Measurements from ENCODE around the gene DUSP10. TPM values are rescaled to one million over a fixed set of nuclear protein-coding genes. Genes with fewer than 3 reads are reported as not detected.

Gene DUSP10
- total and polyA plus RNA-seq, 2 donors (not counting 1 experiment from before 2014, with no cell fraction given) = 22.8 to 37.7 TPM

- ChIA-PET POLR2A (no interaction called here), CTCF (no interaction called here)
- H3K4me2 ChIP-seq (replicated peaks; ENCODE audit: low read depth, low read length, poor library complexity, severe bottlenecking) = no peak overlapping the region
- H4K20me1 ChIP-seq (ENCODE audit: control insufficient read depth, insufficient read depth, low read length, poor library complexity, severe bottlenecking) = no peaks in the 10 kb centered on the region
- Mint-ChIP-seq H3K27me3 (no peaks in the 10 kb centered on the region), H3K27ac (no peak overlapping the region), H3K4me1 (no peaks in the 10 kb centered on the region), H3K9me3 (ENCODE audit: insufficient read depth) (no peaks in the 10 kb centered on the region), H3K4me3 (no peak overlapping the region)
- H3K79me2 ChIP-seq (ENCODE audit: control insufficient read depth, insufficient read depth, low read length) = no peaks in the 10 kb centered on the region
- H3K36me3 ChIP-seq (replicated peaks in 1 of 2; ENCODE audit: control extremely low read depth in 1 of 2, control insufficient read depth in 1 of 2, extremely low read depth in 1 of 2, insufficient read depth in 2 of 2, low read length in 1 of 2) = no peaks in the 10 kb centered on the region
- intact Hi-C loops (cut with micrococcal nuclease) = no loop called here
- H3K4me3 ChIP-seq (ENCODE audit: control extremely low read depth in 1 of 5, extremely low read depth in 1 of 5, insufficient read depth in 1 of 5, low read depth in 2 of 5, low read length in 4 of 5) = no peak overlapping the region
- peaks cover 0 to 4% (median 0%) of the 10 kb centered on the region in 3 donors for H3K9me3 ChIP-seq (ENCODE audit: control extremely low read depth in 1 of 3, control insufficient read depth in 2 of 3, insufficient read depth in 1 of 3, low read length in 2 of 3)
- H3K27ac ChIP-seq (ENCODE audit: low read length in 2 of 2) = no peak overlapping the region
- TF ChIP-seq CTCF (IDR thresholded peaks at IDR 0.05) (no peak), EZH2 (IDR thresholded peaks at IDR 0.05; ENCODE audit: borderline replicate concordance, insufficient read depth, low read depth, low read length, poor library complexity, severe bottlenecking) (no peak)
- ATAC-seq (ENCODE audit: low read depth) (no peak), DNase-seq (no peak)
- H3K27me3 ChIP-seq (replicated peaks in 1 of 4; ENCODE audit: control extremely low read depth in 1 of 4, control insufficient read depth in 3 of 4, insufficient read depth in 4 of 4, low read length in 3 of 4) = no peaks in the 10 kb centered on the region
- no peak overlapping the region for H2AFZ ChIP-seq (ENCODE audit: insufficient read depth, low read depth, low read length, poor library complexity, severe bottlenecking)
- 94% methylated on average over 3 of the region's 3 CpGs for WGBS (ENCODE audit: insufficient coverage)
- H3K4me1 ChIP-seq (ENCODE audit: control insufficient read depth in 2 of 2, insufficient read depth in 2 of 2, low read length in 2 of 2) = no peaks in the 10 kb centered on the region
- H3K9ac ChIP-seq (ENCODE audit: low read length) = no peak overlapping the region
Observed at GRCh38 chr1:221689138-221689537, 52.8 kb downstream of the DUSP10 start.

GRCh38 chr1:221688488-221688843, 53.4 kb downstream of the DUSP10 start:
- Histone ChIP-seq H3K36me3 (replicated peaks in 1 of 2; ENCODE audit: control extremely low read depth in 1 of 2, control insufficient read depth in 1 of 2, extremely low read depth in 1 of 2, insufficient read depth in 2 of 2, low read length in 1 of 2) (no peaks in the 10 kb centered on the region), H2AFZ (ENCODE audit: insufficient read depth, low read depth, low read length, poor library complexity, severe bottlenecking) (no peak overlapping the region), H3K9ac (ENCODE audit: low read length) (no peak overlapping the region), H3K9me3 (ENCODE audit: control extremely low read depth in 1 of 3, control insufficient read depth in 2 of 3, insufficient read depth in 1 of 3, low read length in 2 of 3) (peaks cover 0 to 4% (median 0%) of the 10 kb centered on the region in 3 donors), H3K27me3 (replicated peaks in 1 of 4; ENCODE audit: control extremely low read depth in 1 of 4, control insufficient read depth in 3 of 4, insufficient read depth in 4 of 4, low read length in 3 of 4) (no peaks in the 10 kb centered on the region), H4K20me1 (ENCODE audit: control insufficient read depth, insufficient read depth, low read length, poor library complexity, severe bottlenecking) (no peaks in the 10 kb centered on the region), H3K4me1 (ENCODE audit: control insufficient read depth in 2 of 2, insufficient read depth in 2 of 2, low read length in 2 of 2) (no peaks in the 10 kb centered on the region), H3K4me2 (replicated peaks; ENCODE audit: low read depth, low read length, poor library complexity, severe bottlenecking) (no peak overlapping the region), H3K4me3 (ENCODE audit: control extremely low read depth in 1 of 5, extremely low read depth in 1 of 5, insufficient read depth in 1 of 5, low read depth in 2 of 5, low read length in 4 of 5) (no peak overlapping the region), H3K27ac (ENCODE audit: low read length in 2 of 2) (no peak overlapping the region), H3K79me2 (ENCODE audit: control insufficient read depth, insufficient read depth, low read length) (no peaks in the 10 kb centered on the region)
- TF ChIP-seq CTCF (IDR thresholded peaks at IDR 0.05) (no peak), EZH2 (IDR thresholded peaks at IDR 0.05; ENCODE audit: borderline replicate concordance, insufficient read depth, low read depth, low read length, poor library complexity, severe bottlenecking) (no peak)
- ChIA-PET CTCF (no interaction called here), POLR2A (no interaction called here)
- H3K4me1 Mint-ChIP-seq = no peaks in the 10 kb centered on the region
- WGBS (ENCODE audit: insufficient coverage) = no CpG with 5 or more reads among the region's 1 CpG
- ATAC-seq (ENCODE audit: low read depth) (no peak), DNase-seq (no peak)
- no peaks in the 10 kb centered on the region for H3K27me3 Mint-ChIP-seq
- H3K27ac Mint-ChIP-seq = no peak overlapping the region
- no peak overlapping the region for H3K4me3 Mint-ChIP-seq
- intact Hi-C loops (cut with micrococcal nuclease) = no loop called here
- H3K9me3 Mint-ChIP-seq (ENCODE audit: insufficient read depth) = no peaks in the 10 kb centered on the region

All from B cell (primary cell).